GM18507 (cell line): ENCODE measurements around the gene IRF2BP2.

Source experiments
- DNase-seq: peaks from one replicate; pipeline ENCODE4 v3.0.0; 2011; ENCODE audit warnings: low read depth; ENCODE audit not compliant: insufficient read length; ENCODE audit errors: extremely low spot score
- FAIRE-seq: peaks from 2 replicates; lab custom pipeline; 2011; peaks lifted over from hg19 to GRCh38; lab: Jason Lieb, UNC

Gene IRF2BP2

DNA sequence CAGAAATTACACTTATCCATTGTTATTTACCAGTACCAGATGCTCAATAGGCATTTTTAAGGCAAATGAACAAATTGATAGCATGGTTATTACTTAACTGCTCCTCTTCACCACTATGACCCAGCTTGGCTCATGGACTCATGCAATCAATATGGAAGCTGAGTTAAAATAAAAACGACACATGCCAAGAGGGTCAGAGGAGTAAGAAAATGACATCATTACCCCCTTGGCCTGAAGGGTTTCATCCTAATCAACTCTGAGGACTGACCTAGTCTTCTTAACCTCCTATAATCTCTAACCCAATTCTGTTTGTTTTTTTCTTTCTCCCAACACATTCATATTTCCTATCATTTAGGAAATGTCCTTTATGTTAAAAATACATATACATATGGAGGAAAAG lies 41.6 kb downstream of the IRF2BP2 start:
- FAIRE-seq, result no peak
- DNase-seq, result no peak

DNA sequence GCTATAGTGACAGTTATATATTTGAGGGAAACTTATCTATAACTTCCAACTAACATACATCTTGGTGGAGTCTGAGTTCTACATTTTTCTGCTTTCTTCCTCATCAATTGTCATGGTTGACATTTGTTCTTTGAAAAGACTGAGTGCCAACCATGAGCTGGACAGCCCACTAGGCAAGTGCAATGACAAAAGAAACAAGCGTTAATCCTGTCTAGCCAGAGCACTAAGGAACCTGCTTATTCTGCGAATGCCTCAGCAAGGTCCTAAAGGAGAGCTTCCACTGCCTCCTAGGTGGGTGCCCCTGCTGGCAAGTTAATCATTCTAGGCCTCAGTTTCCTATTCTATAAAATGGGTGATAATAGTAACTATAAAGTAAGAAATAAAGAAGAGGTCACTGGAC lies 44.8 kb downstream of the IRF2BP2 start:
- FAIRE-seq (no peak), DNase-seq (no peak)

DNA sequence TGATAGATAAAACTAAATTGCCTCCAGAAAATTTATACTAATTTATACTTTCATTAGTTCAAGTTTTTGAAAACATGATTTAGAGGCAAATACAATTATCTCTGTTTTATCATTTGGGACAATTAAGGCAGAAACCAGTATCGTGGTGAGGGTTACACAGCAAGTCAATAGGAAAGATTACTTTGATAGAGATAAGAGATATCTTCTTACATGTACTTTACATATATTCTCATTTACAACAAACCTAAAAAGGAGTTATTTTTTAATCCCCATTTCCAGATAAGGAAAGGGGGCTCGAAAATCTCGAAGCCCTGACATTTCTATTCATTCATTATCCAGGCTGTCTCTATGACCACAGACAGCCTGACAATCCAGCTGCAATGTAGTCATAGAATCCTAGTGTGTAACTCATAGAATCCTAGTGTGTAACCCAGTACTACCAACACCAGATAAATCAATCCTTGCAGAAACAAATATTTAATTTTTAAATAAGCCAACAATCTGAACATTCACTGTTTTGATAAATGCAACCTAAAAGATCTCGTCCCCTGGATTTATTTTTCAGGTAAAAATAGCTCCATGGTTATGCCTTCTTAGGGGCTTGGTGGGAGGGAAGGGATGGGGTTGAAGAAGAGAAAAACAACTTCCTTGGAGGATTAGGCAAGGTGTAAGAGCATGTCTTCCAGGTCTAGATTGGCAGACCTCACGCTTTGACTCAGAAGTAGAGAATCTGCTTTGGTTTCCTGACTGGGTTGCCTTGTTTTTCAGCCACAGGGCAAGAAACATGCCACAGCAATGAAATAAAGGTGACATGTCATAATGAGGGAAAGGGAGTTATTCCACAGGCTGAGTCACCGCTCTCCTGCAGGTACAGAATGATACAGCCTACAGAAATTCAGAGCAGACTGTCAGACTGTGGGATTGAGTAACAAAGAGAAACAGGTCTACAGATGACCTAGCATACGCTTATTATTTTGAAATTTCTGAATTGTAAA lies 45.6 kb downstream of the IRF2BP2 start:
- FAIRE-seq, result no peak

GRCh38 chr1:234562334-234562733 lies 47.6 kb downstream of the IRF2BP2 start:
- FAIRE-seq (no peak), DNase-seq (no peak)

More for the DNA sequence above, 45.6 kb downstream of the IRF2BP2 start:
- no peak for DNase-seq

DNA sequence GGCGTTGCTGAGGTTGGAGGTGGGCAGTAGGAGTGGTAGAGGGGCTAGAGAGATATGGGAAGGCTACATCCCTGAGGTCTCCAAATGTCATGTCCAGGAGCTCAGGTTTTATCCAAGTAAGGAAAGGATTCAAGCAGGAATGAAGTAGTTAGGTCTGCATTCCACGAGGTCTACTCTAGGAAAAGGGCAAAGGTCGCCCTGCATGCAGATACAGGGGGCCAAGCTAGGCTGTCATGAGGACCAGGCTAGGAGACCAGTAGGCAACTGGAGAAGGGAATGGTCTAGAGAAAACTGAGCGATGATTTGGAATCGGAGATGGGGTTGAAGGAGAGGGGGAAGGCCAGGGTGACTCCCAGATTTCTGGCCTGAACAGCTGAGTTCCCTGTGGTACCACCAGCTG lies 48.7 kb downstream of the IRF2BP2 start:
- DNase-seq, result no peak
- no peak for FAIRE-seq

GRCh38 chr1:234559902-234560676 lies 49.9 kb downstream of the IRF2BP2 start:
- FAIRE-seq (no peak), DNase-seq (no peak)

- FAIRE-seq (no peak), DNase-seq (no peak)
Observed at GRCh38 chr1:234559152-234559901, 50.7 kb downstream of the IRF2BP2 start.

- FAIRE-seq (no peak), DNase-seq (no peak)
Observed at GRCh38 chr1:234558330-234558836, 51.6 kb downstream of the IRF2BP2 start.

GRCh38 chr1:234556245-234556943 lies 53.6 kb downstream of the IRF2BP2 start:
- no peak for FAIRE-seq

GRCh38 chr1:234555390-234556024 lies 54.5 kb downstream of the IRF2BP2 start:
- DNase-seq (no peak), FAIRE-seq (no peak)

More at GRCh38 chr1:234556245-234556943, 53.6 kb downstream of the IRF2BP2 start:
- no peak for DNase-seq

- no peak for DNase-seq
Observed at GRCh38 chr1:234554698-234555311, 55.2 kb downstream of the IRF2BP2 start.

More at GRCh38 chr1:234554698-234555311, 55.2 kb downstream of the IRF2BP2 start:
- no peak for FAIRE-seq
